GM12891 (cell line): ENCODE data around the gene TBX5.
"Not testable (repeated sequence)": the region's sequence is repeated elsewhere in the genome, so short reads cannot be mapped to it uniquely, and the experiment has no call there.

Experiments
- DNase-seq: peaks from one replicate; pipeline ENCODE4 v3.0.0; 2011; ENCODE audit warnings: low spot score; ENCODE audit not compliant: insufficient read length
- FAIRE-seq: peaks from 2 replicates; lab custom pipeline; 2011; peaks lifted over from hg19 to GRCh38; lab: Jason Lieb, UNC
- PAX5 ChIP-seq: IDR thresholded peaks from 2 replicates; pipeline ENCODE4 v1.6.1; 2011; ENCODE audit warnings: low read length, moderate library complexity, mild to moderate bottlenecking; ENCODE audit not compliant: insufficient read depth, severe bottlenecking
- POLR2A ChIP-seq: IDR thresholded peaks from 2 replicates; pipeline ENCODE4 v1.6.1; 2011; ENCODE audit warnings: low read depth, low read length, control low read depth
- POLR2AphosphoS5 ChIP-seq: IDR thresholded peaks from 2 replicates; pipeline ENCODE4 v1.6.1; 2011; ENCODE audit warnings: low read depth, low read length, control low read depth
- POU2F2 ChIP-seq: IDR thresholded peaks from 2 replicates; pipeline ENCODE4 v1.6.1; 2011; ENCODE audit warnings: low read depth, mild to moderate bottlenecking, control low read depth, low read length, moderate library complexity
- SPI1 ChIP-seq: IDR thresholded peaks from 2 replicates; pipeline ENCODE4 v1.6.1; 2011; ENCODE audit warnings: low read depth, low read length, control low read depth
- TAF1 ChIP-seq: IDR thresholded peaks from 2 replicates; pipeline ENCODE4 v1.6.1; 2011; ENCODE audit warnings: low read depth, low read length, control low read depth

TBX5 gene

GRCh38 chr12:114381177-114381576 lies 24.8 kb downstream of the TBX5 start:
- no peak for FAIRE-seq
- TF ChIP-seq TAF1, result no peak
- no peak for TF ChIP-seq POLR2AphosphoS5
- no peak for TF ChIP-seq PAX5
- no peak for TF ChIP-seq POLR2A
- TF ChIP-seq POU2F2, result no peak
- TF ChIP-seq SPI1, result no peak
- DNase-seq, result no peak

- no peak for DNase-seq
- FAIRE-seq, result no peak
- TF ChIP-seq POLR2A (no peak), POLR2AphosphoS5 (no peak), SPI1 (no peak), TAF1 (no peak), POU2F2 (no peak), PAX5 (no peak)
Measured at GRCh38 chr12:114371733-114372132, 34.2 kb downstream of the TBX5 start.

- TF ChIP-seq SPI1 (no peak), POLR2AphosphoS5 (no peak), PAX5 (no peak), TAF1 (no peak), POLR2A (no peak), POU2F2 (no peak)
- FAIRE-seq (no peak), DNase-seq (no peak)
Measured at GRCh38 chr12:114371250-114371649, 34.7 kb downstream of the TBX5 start.

GRCh38 chr12:114368685-114369452 lies 37.1 kb downstream of the TBX5 start:
- FAIRE-seq, result no peak
- no peak for DNase-seq

GRCh38 chr12:114361992-114362391 lies 44.0 kb downstream of the TBX5 start:
- no peak for DNase-seq
- TF ChIP-seq TAF1 (no peak), POLR2AphosphoS5 (no peak)
- FAIRE-seq, result no peak

More at GRCh38 chr12:114368685-114369452, 37.1 kb downstream of the TBX5 start:
- TF ChIP-seq SPI1 (no peak), PAX5 (no peak), TAF1 (no peak), POU2F2 (no peak), POLR2A (no peak), POLR2AphosphoS5 (no peak)

- DNase-seq (no peak), FAIRE-seq (no peak)
- TF ChIP-seq POLR2AphosphoS5 (no peak), PAX5 (no peak), TAF1 (no peak), POLR2A (no peak), POU2F2 (no peak), SPI1 (no peak)
Measured at GRCh38 chr12:114361545-114361944, 44.4 kb downstream of the TBX5 start.

- FAIRE-seq, result no peak
- no peak for TF ChIP-seq POLR2AphosphoS5
- TF ChIP-seq SPI1, result no peak
- no peak for TF ChIP-seq PAX5
- no peak for TF ChIP-seq POU2F2
- TF ChIP-seq TAF1, result no peak
- no peak for TF ChIP-seq POLR2A
- no peak for DNase-seq
Measured at GRCh38 chr12:114360485-114360884, 45.5 kb downstream of the TBX5 start.

- no peak for FAIRE-seq
Measured at GRCh38 chr12:114355389-114356088, 50.4 kb downstream of the TBX5 start.

GRCh38 chr12:114349239-114349638 lies 56.7 kb downstream of the TBX5 start:
- FAIRE-seq, DNase-seq: not testable (repeated sequence)

More at GRCh38 chr12:114355389-114356088, 50.4 kb downstream of the TBX5 start:
- DNase-seq, result no peak
- TF ChIP-seq POU2F2 (no peak), SPI1 (no peak), POLR2A (no peak), PAX5 (no peak), TAF1 (no peak), POLR2AphosphoS5 (no peak)

GRCh38 chr12:114347861-114348260 lies 58.1 kb downstream of the TBX5 start:
- no peak for DNase-seq
- TF ChIP-seq TAF1 (no peak), POU2F2 (no peak), SPI1 (no peak)
- no peak for FAIRE-seq
